HG03521 (cell line): Measurements from ENCODE around the gene RASA4.
"Not testable (repeated sequence)": the region's sequence is repeated elsewhere in the genome, so short reads cannot be mapped to it uniquely, and the experiment has no call there.

ENCODE experiments used
- ATAC-seq: cut with Tn5 transposase; IDR thresholded peaks from one replicate; pipeline ENCODE4 v1.9.1; 2021; ENCODE audit warnings: mild to moderate bottlenecking, moderate library complexity; ENCODE audit not compliant: unreplicated experiment

The RASA4 gene

DNA sequence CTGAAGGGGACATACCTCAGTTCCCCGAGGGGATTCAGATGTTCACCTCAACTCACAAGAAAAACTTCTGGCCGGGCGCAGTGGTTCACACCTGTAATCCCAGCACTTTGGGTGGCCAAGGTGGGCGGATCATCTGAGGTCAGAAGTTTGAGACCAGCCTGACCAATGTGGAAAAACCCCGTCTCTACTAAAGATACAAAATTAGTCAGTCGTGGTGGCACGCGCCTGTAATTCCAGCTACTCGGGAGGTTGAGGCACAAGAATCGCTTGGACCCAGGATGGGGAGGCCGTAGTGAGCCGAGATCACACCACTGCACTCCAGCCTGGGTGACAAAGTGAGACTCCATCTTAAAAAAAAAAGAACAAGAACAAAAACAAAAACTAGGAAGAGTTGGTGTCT is 71.3 kb downstream of the RASA4 start:
- not testable (repeated sequence) for ATAC-seq

DNA sequence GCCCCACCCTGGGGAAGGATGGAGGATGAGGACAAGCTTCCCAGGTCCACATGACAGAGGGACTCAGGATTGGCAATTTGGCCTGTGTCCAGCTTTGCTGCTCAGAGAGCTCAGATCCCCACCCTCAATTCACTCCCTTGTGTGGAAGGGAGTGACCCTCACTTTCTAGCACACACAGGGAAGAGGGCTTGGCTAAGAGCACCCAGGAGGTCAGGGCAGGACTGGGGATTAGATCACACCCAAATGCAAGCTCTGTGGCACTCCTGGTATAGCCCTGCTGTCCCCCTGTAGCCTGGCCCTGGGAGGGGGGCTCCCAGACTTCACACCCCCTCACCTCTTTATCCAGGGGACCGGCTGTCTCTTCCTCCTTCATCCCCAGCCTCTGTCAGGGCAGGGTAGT is 72.2 kb downstream of the RASA4 start:
- ATAC-seq = not testable (repeated sequence)

DNA sequence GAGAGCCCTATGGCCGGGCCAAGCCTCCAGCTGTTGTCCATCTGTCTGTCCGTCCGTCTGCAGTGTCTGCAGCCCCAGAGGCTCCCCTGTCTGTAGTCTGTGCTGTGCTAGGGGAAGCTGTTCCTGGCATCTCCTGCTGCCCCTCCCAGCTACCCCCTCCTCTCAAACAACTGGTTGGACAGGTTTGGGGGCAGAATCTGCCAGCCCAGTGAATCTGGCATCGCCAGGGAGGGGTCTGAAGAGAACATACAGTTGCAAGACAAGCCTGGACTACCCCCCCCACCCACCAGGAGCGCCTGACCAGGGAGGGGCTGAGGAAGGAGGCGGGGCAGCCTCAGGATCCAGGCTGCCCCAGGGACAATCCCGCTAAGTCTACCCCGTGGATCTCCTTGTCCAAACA is 73.0 kb downstream of the RASA4 start, which contains the start of gene UPK3BL2:
UPK3BL2 (minus strand) TSS at position 101 of the 400 bp plus-strand sequence; CDS start at position 41, 60 bp downstream.
- not testable (repeated sequence) for ATAC-seq

DNA sequence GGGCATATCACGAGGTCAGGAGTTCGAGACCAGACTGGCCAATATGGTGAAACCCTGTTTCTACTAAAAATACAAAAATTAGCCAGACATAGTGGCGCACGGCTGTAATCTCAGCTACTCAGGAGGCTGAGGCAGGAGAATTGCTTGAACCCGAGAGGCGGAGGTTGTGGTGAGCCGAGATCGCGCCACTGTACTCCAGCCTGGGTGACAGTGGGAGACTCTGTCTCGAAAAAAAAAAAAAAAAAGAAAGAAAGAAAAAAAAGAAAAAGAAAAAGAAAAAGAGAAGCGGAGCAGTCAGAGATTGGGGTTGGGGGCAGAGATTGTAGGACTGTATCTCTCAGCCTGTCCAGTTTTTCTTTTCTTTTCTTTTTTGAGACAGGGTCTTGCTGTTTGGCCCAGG is 73.8 kb downstream of the RASA4 start:
- ATAC-seq = not testable (repeated sequence)

DNA sequence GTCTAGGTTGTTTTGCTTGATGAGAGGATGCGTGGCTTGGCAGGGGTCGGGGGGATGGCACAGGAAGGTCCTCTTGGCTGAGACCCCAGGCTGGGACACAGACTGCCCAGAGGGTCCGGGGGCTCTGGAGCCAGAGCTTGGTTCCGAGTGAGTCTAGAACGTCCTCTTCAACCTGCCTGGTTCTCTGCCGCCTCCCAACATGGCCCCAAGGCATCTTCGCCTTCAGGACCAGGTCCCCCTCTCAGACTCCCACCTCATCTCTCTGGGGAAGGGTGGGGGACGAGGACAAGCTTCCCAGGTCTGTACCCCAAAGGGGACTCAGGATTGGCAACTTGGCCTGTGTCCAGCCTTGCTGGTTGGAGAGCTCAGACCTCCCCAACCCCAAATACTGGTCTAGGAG is 74.5 kb downstream of the RASA4 start:
- not testable (repeated sequence) for ATAC-seq

DNA sequence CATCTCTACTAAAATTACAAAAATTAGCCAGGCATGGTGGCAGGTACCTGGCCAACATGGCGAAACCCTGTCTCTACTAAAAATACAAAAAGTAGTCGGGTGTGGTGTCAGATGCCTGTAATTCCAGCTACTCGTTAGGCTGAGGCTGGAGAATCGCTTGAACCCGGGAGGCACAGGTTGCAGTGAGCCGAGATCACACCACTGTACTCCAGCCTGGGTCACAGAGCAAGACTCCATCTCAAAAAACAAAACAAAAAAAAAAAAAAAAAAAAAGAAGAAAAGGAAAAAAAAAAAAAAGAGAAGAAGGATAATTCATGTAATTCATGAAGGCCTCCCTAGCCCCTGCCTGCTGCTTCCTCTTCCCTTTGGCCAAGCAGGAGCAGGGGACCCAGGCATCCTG is 76.0 kb downstream of the RASA4 start:
- not testable (repeated sequence) for ATAC-seq

- not testable (repeated sequence) for ATAC-seq
Measured at GRCh38 chr7:102535062-102535615, 81.4 kb downstream of the RASA4 start.

- ATAC-seq = not testable (repeated sequence)
Measured at GRCh38 chr7:102532127-102532526, 84.4 kb downstream of the RASA4 start.

DNA sequence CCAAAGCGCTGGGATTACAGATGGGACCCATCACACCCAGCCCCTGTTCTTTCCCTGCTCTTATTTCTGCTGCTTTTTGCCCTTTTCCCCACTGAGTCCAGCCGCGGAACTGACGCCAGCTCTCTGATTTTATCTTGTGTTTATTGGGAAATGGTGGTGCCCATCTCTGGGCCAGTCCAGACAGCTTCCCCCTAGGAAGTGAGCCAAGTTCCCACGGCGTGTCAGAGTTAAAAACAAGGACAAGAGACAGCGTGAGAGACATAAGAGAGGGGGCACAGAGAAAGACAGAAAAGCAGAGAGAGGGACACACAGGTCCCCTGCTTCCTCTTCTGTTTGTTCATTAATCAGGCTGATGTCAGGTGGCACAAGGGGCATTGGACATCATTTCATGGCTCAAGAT is 85.0 kb downstream of the RASA4 start:
- not testable (repeated sequence) for ATAC-seq

DNA sequence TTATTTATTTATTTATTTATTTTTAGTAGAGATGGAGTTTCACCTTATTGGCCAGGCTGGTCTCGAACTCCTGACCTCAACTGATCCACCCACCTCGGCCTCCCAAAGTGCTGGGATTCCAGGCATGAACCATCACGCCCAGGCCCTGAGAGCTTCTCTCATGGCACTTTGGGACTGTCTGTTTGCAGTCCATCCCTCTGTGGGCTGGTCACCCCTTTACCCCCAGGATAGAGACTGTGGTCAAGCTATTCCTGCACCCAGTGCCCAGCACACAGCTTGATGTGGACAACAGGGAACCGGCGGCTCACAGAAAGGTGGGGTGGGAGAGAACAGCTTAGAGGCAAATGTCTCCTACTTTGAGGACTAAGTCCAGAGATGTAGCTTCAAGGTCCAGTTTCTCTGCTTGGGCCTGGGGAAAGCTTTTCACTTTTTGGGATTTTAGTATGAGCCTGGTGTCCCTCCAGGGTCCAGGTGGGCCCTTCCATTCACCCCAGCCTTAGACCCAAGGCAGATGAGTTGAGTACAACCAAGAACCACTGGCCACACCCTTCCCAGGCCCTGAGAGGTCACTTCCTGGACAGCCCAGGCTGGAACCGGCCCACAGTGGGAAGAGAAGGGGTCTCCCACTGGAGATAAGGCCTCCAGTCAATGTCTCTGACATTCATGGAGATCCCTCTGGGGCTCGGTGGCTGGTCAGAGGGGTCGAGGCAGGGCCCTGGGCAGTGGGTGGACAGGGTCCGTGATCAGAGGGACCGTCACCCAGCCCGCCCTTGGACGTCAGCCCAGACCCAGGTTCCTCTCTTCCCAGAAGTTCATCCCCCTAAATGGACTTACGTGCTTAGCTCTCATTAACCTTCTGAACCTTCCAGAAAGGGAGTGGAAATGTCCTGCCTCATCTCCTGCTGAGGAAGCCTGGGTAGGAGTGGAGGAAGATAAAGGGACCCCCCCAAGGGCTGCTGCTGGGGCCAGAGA is 88.4 kb downstream of the RASA4 start:
- not testable (repeated sequence) for ATAC-seq

GRCh38 chr7:102527182-102527581 is 89.4 kb downstream of the RASA4 start:
- ATAC-seq = not testable (repeated sequence)

DNA sequence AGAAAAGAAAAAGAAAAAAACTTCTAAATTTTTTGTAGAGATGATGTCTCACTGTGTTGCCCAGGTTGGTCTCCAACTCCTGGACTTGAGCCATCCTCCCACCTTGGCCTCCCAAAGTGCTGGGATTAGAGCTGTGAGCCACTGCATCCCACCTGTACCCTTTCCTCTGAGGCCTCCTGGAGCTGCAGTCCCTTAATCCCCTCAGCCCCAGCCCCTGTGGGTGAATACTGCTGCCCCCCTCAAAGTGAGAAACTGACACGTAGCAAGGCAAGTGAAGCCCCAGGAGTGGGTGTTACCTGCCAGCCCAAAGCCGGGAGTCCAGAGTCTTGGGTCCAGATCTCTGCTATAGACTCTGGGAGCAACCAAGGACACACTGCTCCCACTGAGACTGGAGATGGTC is 91.8 kb downstream of the RASA4 start:
- ATAC-seq = not testable (repeated sequence)
